ENCODE measurements around the gene OR2T5.
"Not testable (repeated sequence)": the region's sequence is repeated elsewhere in the genome, so short reads cannot be mapped to it uniquely, and the experiment has no call there.

Gene OR2T5

DNA sequence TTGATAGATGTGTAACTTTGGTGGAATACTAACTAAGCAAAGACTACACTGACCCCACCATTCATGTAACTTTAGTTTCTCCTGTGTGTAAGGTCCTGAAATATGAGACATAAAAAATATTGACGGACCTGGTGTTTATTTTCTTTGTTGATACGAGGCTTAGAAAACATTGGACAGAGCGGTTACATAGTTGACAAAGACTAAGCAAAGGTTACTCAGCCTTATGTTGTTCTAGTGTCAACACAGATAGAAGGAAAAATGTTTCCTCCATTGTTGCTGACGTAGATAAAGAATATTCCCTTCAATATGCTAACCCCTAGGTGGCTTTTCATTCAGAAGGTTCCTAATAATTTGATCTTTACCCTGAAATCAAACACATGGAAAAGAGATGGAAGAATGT lies 33.3 kb upstream of the OR2T5 start:
- H3K27ac ChIP-seq (ENCODE audit: low read depth, low read length, severe bottlenecking); H3K4me3 ChIP-seq (ENCODE audit: extremely low read depth, insufficient read depth, low read length, poor library complexity, severe bottlenecking); H3K4me1 ChIP-seq (ENCODE audit: control insufficient read depth, insufficient read depth, low read length, poor library complexity, severe bottlenecking); H3K36me3 ChIP-seq (ENCODE audit: control insufficient read depth, insufficient read depth, low read length): not testable (repeated sequence)
- H3K9me3 ChIP-seq (ENCODE audit: control insufficient read depth, low read length) = peaks cover 14% of the 10 kb centered on the region
- no CpG with 5 or more reads among the region's 4 CpGs for WGBS, 2 experiments (ENCODE audit: insufficient coverage in 2 of 2)

DNA sequence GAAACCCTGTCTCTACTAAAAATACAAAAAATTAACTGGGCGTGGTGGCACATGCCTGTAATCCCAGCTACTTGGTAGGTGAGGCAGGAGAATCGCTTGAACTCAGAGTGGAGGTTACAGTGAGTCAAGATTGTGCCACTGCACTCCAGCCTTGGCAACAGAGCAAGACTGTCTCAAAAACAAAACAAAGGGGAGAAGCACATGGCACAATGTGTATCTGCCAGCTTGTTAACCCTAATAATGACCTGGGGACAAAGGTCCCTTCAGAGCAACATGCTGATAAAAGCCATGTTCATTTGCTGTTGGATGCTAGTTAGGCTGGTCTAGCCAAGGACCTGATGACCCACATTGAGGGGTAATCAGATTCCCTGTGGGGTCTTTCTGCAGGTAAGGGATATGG lies 31.8 kb upstream of the OR2T5 start:
- no CpG with 5 or more reads among the region's 2 CpGs for WGBS, 2 experiments (ENCODE audit: insufficient coverage in 2 of 2)
- not testable (repeated sequence) for H3K4me1 ChIP-seq (ENCODE audit: control insufficient read depth, insufficient read depth, low read length, poor library complexity, severe bottlenecking); H3K36me3 ChIP-seq (ENCODE audit: control insufficient read depth, insufficient read depth, low read length); H3K4me3 ChIP-seq (ENCODE audit: extremely low read depth, insufficient read depth, low read length, poor library complexity, severe bottlenecking); H3K27ac ChIP-seq (ENCODE audit: low read depth, low read length, severe bottlenecking)
- peaks cover 14% of the 10 kb centered on the region for H3K9me3 ChIP-seq (ENCODE audit: control insufficient read depth, low read length)

GRCh38 chr1:248459117-248459516 lies 29.3 kb upstream of the OR2T5 start:
- not testable (repeated sequence) for H3K4me1 ChIP-seq (ENCODE audit: control insufficient read depth, insufficient read depth, low read length, poor library complexity, severe bottlenecking); H3K4me3 ChIP-seq (ENCODE audit: extremely low read depth, insufficient read depth, low read length, poor library complexity, severe bottlenecking); H3K27ac ChIP-seq (ENCODE audit: low read depth, low read length, severe bottlenecking); H3K36me3 ChIP-seq (ENCODE audit: control insufficient read depth, insufficient read depth, low read length)
- H3K9me3 ChIP-seq (ENCODE audit: control insufficient read depth, low read length) = peaks cover 27% of the 10 kb centered on the region
- WGBS, 2 experiments (ENCODE audit: insufficient coverage in 2 of 2) = 51 to 58% methylated on average over 3 of the region's 7 CpGs

DNA sequence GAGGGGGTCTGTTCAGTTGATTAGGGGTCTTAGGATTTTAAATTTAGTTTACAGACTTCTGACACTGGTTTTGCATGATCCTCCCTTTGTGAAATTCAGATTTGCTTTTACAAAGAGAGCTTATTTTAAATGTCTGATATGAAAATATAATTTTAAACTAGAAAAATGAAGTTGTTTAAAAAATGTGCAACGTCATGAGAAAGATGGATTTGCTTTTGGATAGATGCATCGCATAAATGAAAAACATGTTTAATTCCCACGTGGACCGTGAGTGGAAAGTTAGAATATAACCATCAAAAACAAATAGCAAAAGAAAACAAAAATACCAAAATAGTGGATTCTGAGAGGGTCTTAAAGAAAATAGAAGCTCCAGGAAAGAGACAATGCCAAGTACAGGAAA lies 17.2 kb upstream of the OR2T5 start:
- no CpG with 5 or more reads among the region's 4 CpGs for WGBS, 2 experiments (ENCODE audit: insufficient coverage in 2 of 2)
- Histone ChIP-seq H3K36me3 (ENCODE audit: control insufficient read depth, insufficient read depth, low read length) (no peaks in the 10 kb centered on the region), H3K27ac (ENCODE audit: low read depth, low read length, severe bottlenecking) (no peak overlapping the region), H3K9me3 (ENCODE audit: control insufficient read depth, low read length) (peaks cover 18% of the 10 kb centered on the region), H3K4me1 (ENCODE audit: control insufficient read depth, insufficient read depth, low read length, poor library complexity, severe bottlenecking) (no peaks in the 10 kb centered on the region), H3K4me3 (ENCODE audit: extremely low read depth, insufficient read depth, low read length, poor library complexity, severe bottlenecking) (no peak overlapping the region)

DNA sequence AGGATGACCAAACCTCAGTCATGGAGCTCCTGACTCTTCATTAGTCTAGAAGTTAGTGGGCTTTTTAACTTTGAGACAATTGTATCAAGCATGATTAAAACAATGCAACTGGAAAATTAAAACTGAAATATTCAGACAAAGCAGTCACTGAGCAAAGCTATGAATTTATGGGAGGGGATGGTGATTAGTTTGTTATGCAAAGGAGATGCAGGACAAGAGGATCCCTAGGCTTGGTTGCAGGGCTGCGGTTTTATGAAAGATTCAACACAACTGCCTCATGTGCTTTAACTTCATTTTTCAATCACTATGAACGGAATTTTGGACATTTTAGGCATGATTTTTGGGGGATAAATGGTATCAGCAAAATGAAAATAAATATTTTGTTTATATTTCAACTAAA lies 16.3 kb upstream of the OR2T5 start:
- H3K4me3 ChIP-seq (ENCODE audit: extremely low read depth, insufficient read depth, low read length, poor library complexity, severe bottlenecking); H3K36me3 ChIP-seq (ENCODE audit: control insufficient read depth, insufficient read depth, low read length); H3K4me1 ChIP-seq (ENCODE audit: control insufficient read depth, insufficient read depth, low read length, poor library complexity, severe bottlenecking); H3K27ac ChIP-seq (ENCODE audit: low read depth, low read length, severe bottlenecking): not testable (repeated sequence)
- no CpG with 5 or more reads among the region's 2 CpGs for WGBS, 2 experiments (ENCODE audit: insufficient coverage in 2 of 2)
- peaks cover 17% of the 10 kb centered on the region for H3K9me3 ChIP-seq (ENCODE audit: control insufficient read depth, low read length)

DNA sequence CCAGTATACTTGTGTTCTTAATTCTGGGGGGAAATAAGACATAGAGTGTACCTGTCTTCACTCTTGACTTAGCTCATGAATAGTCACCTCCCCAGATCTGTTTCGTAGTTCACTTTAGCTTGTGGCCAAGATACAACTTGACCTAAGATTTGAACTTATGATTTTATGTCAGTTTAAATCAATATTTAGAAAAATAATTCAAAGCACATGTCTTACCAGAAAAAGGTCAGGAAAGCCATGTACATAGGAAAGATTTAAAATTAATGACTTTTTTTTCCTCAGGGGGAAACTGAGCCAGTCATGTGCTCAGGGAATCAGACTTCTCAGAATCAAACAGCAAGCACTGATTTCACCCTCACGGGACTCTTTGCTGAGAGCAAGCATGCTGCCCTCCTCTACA lies 15.3 kb upstream of the OR2T5 start, which contains the start of gene OR2T3:
Gene OR2T3, plus strand, starts transcription at position 301 of the 400 bp plus-strand sequence. Its CDS starts 0 bp downstream, at position 301.
- not testable (repeated sequence) for H3K4me1 ChIP-seq (ENCODE audit: control insufficient read depth, insufficient read depth, low read length, poor library complexity, severe bottlenecking); H3K4me3 ChIP-seq (ENCODE audit: extremely low read depth, insufficient read depth, low read length, poor library complexity, severe bottlenecking); H3K36me3 ChIP-seq (ENCODE audit: control insufficient read depth, insufficient read depth, low read length); H3K27ac ChIP-seq (ENCODE audit: low read depth, low read length, severe bottlenecking)
- WGBS, 2 experiments (ENCODE audit: insufficient coverage in 2 of 2) = no CpG with 5 or more reads among the region's 2 CpGs
- H3K9me3 ChIP-seq (ENCODE audit: control insufficient read depth, low read length) = peaks cover 11% of the 10 kb centered on the region

GRCh38 chr1:248475660-248476059 lies 12.7 kb upstream of the OR2T5 start:
- not testable (repeated sequence) for H3K9me3 ChIP-seq (ENCODE audit: control insufficient read depth, low read length); H3K4me3 ChIP-seq (ENCODE audit: extremely low read depth, insufficient read depth, low read length, poor library complexity, severe bottlenecking); H3K27ac ChIP-seq (ENCODE audit: low read depth, low read length, severe bottlenecking); H3K4me1 ChIP-seq (ENCODE audit: control insufficient read depth, insufficient read depth, low read length, poor library complexity, severe bottlenecking); H3K36me3 ChIP-seq (ENCODE audit: control insufficient read depth, insufficient read depth, low read length)
- WGBS, 2 experiments (ENCODE audit: insufficient coverage in 2 of 2) = no CpG with 5 or more reads among the region's 1 CpG

GRCh38 chr1:248481686-248482579 lies 6.5 kb upstream of the OR2T5 start:
- H3K9me3 ChIP-seq (ENCODE audit: control insufficient read depth, low read length) = not testable (repeated sequence)

GRCh38 chr1:248496661-248497060 lies 8.3 kb downstream of the OR2T5 start:
- not testable (repeated sequence) for H3K36me3 ChIP-seq (ENCODE audit: control insufficient read depth, insufficient read depth, low read length); H3K4me1 ChIP-seq (ENCODE audit: control insufficient read depth, insufficient read depth, low read length, poor library complexity, severe bottlenecking); H3K4me3 ChIP-seq (ENCODE audit: extremely low read depth, insufficient read depth, low read length, poor library complexity, severe bottlenecking); H3K27ac ChIP-seq (ENCODE audit: low read depth, low read length, severe bottlenecking); H3K9me3 ChIP-seq (ENCODE audit: control insufficient read depth, low read length)
- no CpG with 5 or more reads among the region's 5 CpGs for WGBS, 2 experiments (ENCODE audit: insufficient coverage in 2 of 2)

More at GRCh38 chr1:248481686-248482579, 6.5 kb upstream of the OR2T5 start:
- H3K4me1 ChIP-seq (ENCODE audit: control insufficient read depth, insufficient read depth, low read length, poor library complexity, severe bottlenecking); H3K27ac ChIP-seq (ENCODE audit: low read depth, low read length, severe bottlenecking); H3K4me3 ChIP-seq (ENCODE audit: extremely low read depth, insufficient read depth, low read length, poor library complexity, severe bottlenecking); H3K36me3 ChIP-seq (ENCODE audit: control insufficient read depth, insufficient read depth, low read length): not testable (repeated sequence)
- 53 to 55% methylated on average over 8 to 10 of the region's 13 CpGs for WGBS, 2 experiments (ENCODE audit: insufficient coverage in 2 of 2)

DNA sequence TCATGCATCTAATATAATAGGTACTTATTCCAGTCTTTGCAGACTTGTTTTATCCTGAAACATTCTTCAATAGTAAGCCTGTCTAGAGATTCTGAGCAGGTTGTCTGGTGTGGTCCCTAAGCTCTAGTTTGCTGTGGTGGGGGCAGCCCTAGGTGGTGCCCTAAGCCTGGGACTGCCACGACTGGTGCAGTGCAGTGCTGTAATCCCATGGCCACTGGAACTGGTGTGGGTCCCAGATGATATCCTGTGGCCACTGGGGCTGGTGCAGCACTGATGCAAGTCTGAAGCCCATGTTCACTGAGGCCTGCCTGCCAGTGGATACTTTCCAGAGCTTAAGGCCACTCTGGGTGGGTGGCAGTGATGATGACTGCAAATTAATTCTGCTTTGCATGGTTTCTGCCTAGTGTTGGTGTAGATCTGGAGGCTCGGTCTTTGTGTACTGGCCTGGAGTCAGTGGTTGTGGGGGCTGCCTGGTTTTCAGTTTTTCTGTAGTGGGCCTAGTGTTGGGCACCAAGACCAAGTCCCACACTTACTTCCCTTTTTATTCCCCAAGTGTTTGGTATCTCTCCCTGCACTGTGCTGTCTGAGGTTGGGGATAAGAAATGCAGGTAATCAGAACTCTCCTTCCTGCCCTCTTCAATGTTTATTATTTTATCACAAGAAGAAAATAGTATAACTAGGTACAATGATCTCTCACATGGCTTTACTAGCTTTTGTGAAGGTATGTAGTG lies 12.1 kb downstream of the OR2T5 start:
- H3K36me3 ChIP-seq (ENCODE audit: control insufficient read depth, insufficient read depth, low read length); H3K27ac ChIP-seq (ENCODE audit: low read depth, low read length, severe bottlenecking); H3K4me1 ChIP-seq (ENCODE audit: control insufficient read depth, insufficient read depth, low read length, poor library complexity, severe bottlenecking); H3K9me3 ChIP-seq (ENCODE audit: control insufficient read depth, low read length); H3K4me3 ChIP-seq (ENCODE audit: extremely low read depth, insufficient read depth, low read length, poor library complexity, severe bottlenecking): not testable (repeated sequence)
- no CpG with 5 or more reads among the region's 2 CpGs for WGBS, 2 experiments (ENCODE audit: insufficient coverage in 2 of 2)

DNA sequence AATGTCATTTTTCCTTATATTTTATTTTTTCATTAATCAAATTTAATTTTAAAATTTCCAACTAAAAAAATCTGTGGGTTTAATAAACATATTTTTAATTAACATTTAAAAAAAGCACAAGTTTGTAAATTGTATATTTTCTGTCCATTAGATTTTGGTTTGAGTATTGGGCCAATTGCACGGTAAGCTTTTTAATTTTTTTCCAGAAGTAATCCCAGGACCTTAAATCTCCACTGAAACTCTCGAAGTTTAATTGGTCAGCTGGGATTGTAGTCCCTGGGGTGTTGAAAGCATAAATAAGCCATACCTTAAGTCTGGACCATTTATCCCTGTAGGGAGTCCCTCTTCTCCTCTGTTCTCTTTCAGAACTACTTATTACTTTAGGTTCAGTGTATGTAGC lies 19.4 kb downstream of the OR2T5 start, which contains the start of gene OR2G6:
Gene OR2G6, plus strand, starts transcription at position 301 of the 400 bp plus-strand sequence. CDS start 13,574 bp downstream, outside the sequence.
- H3K4me3 ChIP-seq (ENCODE audit: extremely low read depth, insufficient read depth, low read length, poor library complexity, severe bottlenecking); H3K9me3 ChIP-seq (ENCODE audit: control insufficient read depth, low read length); H3K36me3 ChIP-seq (ENCODE audit: control insufficient read depth, insufficient read depth, low read length); H3K27ac ChIP-seq (ENCODE audit: low read depth, low read length, severe bottlenecking); H3K4me1 ChIP-seq (ENCODE audit: control insufficient read depth, insufficient read depth, low read length, poor library complexity, severe bottlenecking): not testable (repeated sequence)
- no CpG with 5 or more reads among the region's 2 CpGs for WGBS, 2 experiments (ENCODE audit: insufficient coverage in 2 of 2)
